HG02840 (cell line): ENCODE data around the gene EFCAB6.

Source experiments
- ATAC-seq: cut with Tn5 transposase; IDR thresholded peaks from one replicate; pipeline ENCODE4 v1.9.1; 2021; ENCODE audit warnings: mild to moderate bottlenecking, moderate library complexity, moderate number of reproducible peaks; ENCODE audit not compliant: unreplicated experiment, low FRiP score

EFCAB6 gene

DNA sequence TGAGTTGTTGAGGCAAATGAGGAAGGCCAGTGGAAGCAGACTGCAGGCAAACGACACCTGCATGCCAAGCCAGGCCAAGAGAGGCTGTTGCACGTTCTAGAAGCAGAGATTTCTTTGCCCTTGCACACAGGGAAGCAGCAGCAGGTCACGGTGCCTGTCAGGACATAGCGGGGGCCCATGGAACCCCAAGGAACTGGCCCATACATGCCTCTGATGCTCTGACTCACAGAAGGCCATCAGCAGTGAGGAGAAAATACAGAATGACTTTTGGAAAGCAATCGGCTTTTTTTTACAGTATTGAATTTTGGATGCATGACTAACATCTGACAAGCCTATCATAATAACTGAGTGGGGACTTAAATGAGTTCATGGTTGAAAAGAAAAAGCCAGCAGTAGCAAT is 276.4 kb downstream of the EFCAB6 start:
- ATAC-seq: no peak

DNA sequence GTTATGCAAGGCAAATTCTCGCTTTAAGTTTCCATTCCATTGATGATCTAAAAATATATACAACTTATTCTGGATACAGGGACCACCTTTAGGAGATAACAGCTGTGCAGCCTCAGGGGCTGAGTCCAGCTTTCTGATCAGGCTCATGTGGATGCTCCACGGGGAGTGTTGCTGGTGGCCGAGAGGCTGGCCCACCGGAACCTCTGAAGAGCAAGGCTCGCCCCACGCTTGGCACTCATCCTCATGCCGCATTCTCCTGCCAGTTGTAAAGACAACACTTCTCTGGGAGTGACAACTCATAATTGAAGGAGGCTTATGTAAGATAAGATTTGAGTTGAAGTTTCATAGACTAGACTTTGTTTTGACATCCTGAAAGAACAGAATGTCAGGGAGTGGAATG is 276.8 kb downstream of the EFCAB6 start:
- ATAC-seq: no peak

DNA sequence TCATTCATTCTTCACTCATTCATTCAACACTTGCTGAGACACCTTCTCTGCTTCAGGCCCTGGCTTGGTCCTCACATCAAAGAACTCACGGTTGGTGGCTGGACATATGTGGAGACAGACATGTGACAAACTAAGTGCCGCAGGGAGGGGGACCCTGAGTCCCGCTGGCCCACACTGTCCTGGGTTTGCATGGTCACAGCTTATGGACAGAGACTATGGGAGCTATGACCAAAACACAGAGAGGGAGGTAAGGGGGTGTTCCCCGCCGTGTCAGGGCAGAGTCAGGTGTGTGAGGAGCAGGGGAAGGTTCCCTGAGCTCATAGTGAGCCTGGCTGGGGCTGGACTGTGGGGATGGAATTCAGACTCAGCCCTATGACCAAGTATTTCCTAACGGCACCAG is 277.2 kb downstream of the EFCAB6 start:
- ATAC-seq: no peak

DNA sequence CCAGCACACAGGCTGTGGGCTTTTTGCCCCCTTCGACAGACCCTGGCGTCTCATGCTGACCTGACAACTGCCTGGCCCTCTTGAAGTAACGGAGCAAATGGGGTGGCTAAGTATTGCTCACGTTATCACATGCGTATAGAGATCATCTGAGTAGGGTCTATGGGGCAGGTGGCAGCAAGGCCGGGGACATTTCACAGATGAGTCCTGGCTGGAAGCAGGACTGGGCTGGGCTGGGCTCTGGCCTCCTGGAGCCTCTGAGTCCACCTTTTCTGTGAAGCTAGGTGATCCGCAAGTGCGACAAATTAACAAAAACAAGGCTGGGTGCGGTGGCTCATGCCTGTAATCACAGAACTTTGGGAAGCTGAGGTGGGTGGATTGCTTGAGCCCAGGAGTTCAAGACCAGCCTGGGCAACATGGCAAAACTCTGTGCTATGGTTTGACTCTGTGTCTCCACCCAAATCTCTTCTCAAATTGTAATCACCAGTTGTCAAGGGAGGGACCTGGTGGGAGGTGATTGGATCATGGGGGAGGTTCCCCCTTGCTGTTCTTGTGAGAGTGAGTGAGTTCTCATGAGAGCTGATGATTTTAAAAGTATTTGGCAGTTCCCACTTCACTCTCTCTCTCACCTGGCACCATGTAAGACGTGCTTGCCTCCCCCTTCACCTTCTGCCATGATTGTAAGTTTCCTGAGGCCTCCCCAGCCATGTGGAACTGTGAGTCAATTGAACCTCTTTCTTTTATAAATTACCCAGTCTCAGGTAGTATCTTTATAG is 278.3 kb downstream of the EFCAB6 start:
- ATAC-seq: no peak

DNA sequence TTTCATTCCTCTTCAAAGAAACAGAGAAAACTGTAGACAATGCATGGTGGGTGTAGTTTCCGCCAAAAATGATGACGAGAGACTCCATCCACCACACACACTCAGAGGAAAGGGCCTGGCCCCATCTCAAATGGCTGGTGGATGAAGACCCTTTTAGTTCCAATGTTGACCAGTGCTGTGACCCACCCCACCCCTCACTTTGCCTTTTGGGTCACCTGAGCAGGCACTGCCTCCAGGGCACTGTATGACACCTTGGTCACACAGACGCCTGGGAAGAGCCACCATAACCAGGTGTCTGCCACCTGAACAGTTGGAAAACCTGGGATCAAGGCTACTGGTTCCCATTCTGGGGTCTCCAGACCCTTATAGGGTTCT is 279.0 kb downstream of the EFCAB6 start:
- no peak for ATAC-seq

DNA sequence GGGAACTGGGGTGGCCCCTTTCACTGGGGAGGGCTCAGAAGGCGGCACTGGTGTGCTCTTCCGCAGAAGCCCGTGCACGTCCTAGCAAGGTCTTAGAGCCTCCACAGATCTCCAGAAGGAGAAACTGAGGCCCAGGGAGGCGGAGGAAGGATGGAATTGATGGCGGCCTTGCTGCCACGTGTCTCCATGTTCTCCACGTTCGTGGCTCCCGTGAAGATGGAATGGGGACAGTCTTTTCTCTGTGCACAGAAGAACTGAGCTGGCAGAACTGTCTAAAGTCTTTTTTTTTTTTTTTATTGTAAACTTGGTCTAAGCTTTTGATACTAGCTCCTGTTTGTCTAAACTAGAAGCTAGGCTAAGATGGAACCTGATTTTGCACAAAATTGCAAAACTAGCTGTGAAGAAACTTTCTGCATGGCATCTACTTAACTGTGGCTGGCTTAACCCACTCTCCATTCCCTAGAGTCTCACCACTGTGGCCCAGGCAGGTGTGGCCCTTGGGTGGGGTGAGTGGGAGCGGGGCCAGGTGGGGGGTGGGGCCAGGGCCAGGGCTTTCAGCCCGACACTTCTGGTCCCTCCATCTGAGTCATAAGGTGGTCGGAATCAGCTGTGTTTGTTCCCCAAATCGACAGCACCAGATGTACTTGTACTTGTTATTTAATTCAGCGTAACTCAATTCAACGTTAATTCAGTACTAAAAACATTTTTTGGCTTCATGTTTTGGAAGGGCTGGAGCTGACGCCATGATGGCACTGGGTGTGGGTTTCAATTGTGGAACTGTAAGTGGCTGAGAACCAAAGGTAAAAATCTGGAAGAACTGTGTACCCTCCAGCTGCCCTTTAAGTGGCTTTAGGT is 279.6 kb downstream of the EFCAB6 start:
- no peak for ATAC-seq

DNA sequence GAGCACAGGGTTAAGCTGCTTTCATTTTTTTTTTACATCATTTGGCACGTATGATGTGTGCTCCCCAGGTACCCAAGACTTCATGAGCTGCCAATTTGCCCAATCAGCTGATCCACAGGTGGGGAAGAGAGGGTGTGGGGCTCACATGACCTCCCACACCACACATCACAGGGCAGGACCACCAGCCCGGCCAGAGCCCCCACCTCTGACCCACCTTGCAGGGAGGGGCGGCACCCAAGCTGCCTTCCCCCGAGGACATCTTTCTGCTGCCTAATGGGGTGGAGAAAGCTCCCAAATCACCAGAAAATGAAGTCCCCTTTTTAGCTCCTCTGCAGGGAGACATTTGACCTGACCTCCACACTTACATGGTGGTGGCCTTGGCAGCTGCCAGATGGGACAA is 280.5 kb downstream of the EFCAB6 start:
- no peak for ATAC-seq

DNA sequence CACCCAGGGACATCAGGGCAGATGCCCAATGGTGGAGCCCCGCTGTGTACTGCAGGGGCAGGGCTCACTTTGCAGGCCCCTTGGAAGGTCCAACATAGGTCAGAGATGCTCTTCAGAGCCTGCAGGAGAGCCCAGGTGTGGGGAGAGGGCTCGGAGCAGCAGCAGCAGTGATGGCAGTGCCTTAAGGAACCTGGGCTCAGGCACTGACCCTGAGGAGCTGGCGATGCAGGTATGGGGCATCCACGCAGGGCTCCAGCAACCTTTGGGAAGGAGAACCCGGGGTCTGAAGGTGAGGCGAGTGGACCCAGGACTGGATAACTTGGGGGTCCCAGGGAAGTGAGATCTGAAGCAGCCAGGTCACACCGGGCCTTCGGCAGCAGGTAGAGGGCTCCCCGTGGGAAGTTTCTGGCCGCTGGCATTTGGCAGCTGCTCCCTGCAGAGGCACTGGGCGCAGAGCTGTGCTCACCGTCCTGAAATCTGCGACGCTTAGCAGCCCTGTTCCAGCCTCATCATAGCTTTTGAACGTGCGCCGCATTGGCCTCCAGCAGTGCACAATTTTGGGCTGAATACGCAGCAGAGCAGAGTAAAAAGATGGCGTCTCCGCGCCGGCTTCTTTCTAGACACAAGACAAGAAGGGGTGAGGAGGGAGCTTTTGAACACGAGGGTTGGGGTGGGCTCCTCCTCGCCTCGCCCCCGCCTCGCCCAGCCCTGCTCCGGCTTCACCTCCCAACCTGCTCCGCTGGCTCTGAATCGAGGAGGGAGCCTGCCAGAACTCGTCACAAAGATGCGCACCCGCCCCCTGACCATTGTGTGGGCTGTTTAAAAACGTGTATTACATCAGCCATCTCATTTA is 281.5 kb downstream of the EFCAB6 start:
- no peak for ATAC-seq

DNA sequence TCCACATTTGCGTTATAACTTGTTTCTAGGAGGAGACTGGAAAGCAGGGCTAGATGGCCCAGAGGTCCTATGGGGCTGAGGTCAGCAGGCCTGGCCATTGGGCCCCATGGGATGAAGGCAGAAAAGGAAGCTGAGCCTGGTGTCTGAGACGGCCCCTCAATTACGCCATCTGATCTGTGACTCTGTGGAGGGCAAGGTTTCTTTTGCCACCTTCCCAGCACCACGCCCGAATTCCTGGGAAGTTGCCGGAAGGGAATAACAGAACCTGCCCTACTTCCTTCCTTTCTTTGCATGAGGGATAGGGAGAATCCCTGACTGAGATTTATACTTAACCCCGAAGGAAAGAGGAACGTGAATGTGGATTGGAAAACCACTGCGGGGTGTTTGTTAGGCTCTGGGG is 282.2 kb downstream of the EFCAB6 start:
- no peak for ATAC-seq

DNA sequence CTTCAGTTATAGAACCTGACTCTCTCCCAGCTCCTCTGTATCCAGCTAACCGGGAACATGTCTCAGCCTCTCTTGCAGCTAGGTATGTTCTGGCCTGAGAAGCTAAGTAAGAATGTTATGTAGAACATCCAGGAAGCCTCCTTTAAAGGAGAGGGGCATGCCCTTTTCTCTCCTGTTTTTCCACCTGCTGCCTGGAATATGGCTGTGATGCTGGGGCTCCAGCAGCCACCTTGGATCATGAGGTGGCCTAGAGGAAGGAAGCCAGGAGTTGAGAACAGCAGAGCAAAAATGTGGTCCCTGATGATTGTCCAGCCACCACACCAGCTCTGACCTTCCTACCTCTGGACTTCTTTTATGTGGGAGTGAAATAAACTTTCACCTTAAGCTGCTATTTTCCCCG is 282.6 kb downstream of the EFCAB6 start:
- no peak for ATAC-seq

DNA sequence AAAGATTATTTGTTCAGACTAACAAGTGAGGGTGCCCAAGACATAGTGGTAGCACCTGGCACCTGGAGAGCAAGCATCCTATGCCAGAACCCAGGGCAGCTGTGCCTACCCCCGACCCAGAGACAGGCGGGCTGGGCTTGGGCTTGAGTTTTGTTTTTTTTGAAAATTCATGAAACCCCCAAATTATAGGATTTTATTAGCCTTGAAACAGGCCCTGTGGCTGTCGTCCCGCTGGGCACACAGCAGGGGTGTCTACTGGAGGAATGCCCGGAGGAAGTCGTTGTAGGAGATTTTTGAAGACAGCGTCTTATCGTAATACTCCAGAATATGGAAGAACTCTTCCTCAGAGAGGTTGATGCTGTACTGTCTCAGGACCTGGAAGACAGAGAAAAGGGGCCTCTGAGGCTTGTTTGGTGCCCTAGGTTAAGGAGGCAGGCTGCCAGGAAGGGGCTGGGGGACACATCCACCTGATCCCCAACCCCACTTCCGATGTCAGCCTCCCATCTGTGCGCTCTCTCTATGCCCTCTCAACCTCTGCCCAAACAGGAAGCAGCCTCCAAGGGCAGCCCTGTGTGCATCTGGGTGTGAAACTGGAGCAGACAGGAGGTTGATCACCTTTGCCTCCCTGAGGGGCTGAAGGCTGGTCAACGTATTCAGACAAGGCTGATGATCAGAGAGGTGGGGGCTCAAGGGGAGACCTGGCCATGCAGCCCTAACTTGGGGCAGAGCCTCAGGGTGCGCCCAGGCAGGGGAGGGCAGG is 283.3 kb downstream of the EFCAB6 start:
- ATAC-seq: no peak

DNA sequence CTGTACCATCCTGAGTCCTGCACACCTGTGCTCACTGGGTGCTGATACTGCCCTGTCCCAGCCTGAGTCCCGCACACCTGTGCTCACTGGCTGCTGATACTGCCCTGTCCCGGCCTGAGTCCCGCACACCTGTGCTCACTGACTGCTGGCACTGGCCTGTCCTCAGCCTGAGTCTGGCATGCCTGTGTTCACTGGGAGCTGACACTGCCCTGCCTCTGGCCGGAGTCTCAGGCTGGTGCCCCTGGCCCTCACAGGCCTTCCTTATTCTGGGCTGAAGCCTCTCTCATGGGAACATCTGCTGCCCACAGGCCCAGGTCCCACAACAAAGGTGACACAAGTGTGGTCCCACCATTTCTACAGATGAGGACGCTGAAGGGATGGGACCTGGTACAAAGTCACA is 285.2 kb downstream of the EFCAB6 start:
- no peak for ATAC-seq

DNA sequence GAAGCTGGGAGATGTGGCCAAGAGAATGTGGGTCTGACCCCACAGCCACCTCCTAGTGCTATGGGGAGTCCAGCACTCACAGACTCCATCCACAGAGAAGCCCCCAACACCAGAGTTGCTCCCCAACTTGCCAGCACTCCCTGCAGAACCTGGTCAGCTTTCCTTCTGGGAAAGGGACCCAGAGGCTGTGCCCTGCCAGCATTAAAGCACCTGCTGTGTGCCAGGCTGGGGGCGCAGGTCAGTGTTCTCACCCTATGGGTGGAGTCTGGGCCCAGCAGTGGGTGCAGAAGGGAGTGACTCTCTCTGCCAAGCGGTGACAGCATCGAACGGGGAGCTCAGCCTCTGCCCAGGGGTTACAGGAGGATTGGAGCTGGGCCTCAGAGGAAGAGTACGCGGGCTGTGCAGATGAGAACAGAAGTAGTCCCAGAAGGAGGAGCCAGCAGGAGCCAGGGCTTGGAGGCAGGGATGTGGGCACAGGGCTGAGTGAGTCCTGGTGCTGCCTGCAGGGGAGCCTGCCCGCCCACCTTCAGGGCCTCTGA is 285.9 kb downstream of the EFCAB6 start:
- ATAC-seq: no peak

DNA sequence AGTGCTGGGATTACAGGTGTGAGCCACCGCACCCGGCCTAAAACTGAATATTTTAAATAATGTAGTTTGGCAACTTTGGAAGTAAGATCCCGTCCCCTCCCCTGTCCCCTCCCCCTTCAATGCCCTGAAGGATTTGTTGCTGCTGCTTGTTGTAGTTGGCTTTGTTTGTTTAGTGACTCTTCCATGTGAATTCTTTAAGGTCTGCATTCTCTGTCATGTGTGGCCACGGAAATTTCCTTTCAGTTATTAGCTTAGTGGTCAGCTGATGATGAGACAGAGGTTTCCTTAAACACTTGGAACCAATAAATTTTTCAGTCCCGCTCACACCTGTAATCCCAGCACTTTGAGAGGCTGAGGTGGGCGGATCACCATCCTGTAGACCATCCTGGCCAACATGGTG is 290.4 kb downstream of the EFCAB6 start:
- ATAC-seq: no peak

DNA sequence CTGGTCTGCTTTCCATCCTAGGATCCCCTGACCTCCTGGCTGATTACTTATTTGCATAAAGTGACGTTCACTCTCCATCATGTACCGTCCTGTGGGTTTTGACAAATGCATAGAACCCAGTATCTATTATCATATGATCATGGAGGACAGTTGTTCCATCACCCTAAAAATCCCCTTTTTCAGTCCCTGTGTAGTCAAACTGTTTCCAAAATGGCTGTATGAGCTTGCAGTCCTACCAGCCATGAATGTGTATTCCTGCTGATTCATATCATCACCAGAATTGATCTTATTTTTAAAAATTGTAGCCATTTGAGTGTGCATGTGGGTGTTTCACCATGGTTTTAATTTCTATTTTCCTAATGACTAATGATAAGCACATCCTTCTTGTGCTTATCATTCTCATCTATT is 291.5 kb downstream of the EFCAB6 start:
- ATAC-seq: no peak

DNA sequence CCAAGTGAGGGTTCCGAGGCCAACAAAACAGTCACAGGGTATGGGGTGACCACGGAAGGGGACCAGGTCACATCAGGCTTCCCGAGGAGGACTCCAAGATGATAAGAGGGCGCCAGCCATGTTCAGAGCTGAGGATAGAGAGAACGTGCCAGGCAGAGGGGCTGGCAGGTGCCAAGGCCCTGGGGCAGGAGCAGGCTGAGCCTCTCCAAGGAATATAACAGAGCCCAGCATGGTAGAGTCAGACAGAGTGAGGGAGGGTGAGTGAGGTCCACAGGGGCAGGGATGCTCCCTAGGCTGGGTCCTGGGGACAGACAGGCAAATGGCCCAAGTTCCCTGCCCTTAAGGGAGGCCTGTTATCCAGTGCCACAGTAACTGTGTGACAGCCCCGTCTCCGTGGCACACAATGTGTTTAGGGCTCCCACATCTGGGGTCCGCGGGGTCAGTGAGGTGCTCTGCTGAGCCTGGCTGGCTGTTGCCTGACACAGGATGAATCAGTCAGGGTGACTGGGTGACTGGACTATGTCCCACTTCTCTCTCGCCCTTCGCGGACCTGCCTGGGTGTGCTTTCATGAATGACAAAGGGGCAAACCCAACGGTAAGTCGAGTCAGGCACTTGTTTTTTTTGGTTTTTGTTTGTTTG is 295.0 kb downstream of the EFCAB6 start:
- no peak for ATAC-seq

DNA sequence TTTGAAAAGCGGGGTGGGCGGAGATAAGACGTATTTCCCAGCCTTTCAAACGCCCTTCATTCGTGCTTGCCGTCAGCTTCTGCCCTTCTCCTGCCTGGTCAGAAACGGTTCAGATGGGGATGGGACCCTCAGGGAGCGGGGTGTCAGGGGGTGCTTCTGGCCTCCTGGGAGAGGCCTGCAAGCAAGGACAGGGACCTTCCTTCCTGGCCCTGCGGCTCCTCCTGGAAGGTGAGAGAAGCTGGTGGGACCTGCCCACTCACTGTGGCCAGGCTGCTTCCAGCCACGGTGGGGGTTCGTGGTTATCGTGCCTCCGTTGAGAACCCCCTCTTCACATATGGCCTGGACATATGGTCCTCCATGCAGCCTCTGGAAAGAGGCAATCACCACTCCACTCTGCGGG is 295.7 kb downstream of the EFCAB6 start:
- ATAC-seq: no peak

DNA sequence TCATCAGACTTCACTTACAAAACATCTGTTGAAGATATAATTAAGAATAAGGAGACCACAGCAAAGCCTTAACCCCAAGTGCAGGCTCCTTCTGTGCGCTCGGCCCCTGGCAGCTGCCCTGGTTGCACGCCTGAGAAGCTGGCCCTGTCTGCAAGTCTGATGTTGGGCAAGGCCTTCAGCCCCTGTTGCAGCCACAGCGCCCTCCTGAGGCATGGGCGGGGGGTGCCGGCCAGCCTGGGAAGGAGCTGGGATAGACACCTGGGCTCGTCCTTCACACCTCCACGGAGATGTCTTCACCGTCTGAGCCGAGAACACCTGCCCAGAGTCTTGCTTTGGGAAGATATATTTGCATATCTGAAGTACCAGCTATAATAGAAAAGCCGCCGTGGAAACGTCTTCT is 296.2 kb downstream of the EFCAB6 start:
- ATAC-seq: no peak

DNA sequence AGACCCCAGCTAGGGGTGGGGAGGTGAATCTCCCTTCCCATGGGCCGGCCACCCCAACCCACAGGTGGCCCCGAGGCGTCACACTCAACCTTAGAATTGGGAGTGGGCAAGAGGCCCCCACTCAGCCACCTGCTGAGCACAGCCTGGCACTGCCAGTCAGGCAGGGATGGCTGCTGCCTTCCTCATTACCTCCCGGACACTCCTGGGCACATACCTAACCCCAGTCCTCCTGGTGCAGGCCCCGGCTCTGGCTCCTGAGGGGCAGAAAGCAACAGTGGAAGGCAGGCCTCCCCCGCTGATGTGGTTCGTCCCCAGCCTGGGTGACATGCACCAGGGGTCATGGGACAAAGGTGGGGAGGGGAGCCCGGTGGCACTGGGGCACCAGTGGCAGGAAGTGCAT is 296.7 kb downstream of the EFCAB6 start:
- ATAC-seq: no peak
